ENCODE measurements around the gene REPS1. TPM values are rescaled to one million over a fixed set of nuclear protein-coding genes. Genes with fewer than 3 reads are reported as not detected.
A peak's percentile ranks its signal among the peaks of the same experiment; 100 is the strongest.

Gene REPS1
- total and polyA plus RNA-seq, 11 donors: 16.3 to 65.8 (median 38.3) TPM

DNA sequence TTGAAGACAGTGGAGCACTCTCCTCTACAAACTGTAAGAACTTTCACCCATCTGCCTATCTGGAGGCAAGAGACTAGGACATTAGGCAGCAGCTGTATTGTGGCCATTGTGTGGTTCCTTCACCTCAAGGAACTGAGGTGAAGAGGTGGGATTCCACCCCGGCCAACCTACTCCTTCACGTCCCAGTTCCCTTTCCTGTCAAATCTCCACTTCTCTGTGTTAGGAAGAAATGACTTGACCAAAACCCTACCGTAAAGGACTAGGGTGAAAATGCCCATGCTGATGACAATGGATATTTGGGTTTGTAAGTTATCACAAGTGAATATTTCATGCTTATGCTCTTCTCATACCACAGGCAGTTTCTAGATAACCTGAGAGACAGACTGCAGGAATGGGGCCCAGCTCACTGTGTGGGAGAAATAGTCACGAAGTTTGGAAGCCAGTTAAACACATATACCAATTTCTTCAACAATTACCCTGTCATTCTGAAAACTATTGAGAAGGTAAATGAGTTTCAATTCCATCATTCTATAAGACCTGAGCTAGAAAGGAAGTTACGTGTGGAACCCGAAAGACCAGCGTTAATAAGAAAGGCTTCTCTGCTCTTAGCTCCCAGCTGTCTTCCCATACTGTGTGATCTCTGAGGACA is 105.6 kb downstream of the REPS1 start:
- intact Hi-C loops (cut with DNase I): no loop called here
- Histone ChIP-seq H3K4me3 (no peak overlapping the region), H3K27me3 (no peaks in the 10 kb centered on the region), H3K4me1 (no peaks in the 10 kb centered on the region), H3K27ac (no peak overlapping the region), H3K9me3 (no peaks in the 10 kb centered on the region), H3K36me3 (no peaks in the 10 kb centered on the region)
- DNase-seq (no peak), ATAC-seq (peak in 1 of 4 donors; percentile 9)
- 85 to 89% (median 88%) methylated on average over 7 of the region's 7 CpGs for WGBS, 4 donors
- TF ChIP-seq POLR2A (IDR thresholded peaks at IDR 0.05): no peak
- TF ChIP-seq, protein P1, sequence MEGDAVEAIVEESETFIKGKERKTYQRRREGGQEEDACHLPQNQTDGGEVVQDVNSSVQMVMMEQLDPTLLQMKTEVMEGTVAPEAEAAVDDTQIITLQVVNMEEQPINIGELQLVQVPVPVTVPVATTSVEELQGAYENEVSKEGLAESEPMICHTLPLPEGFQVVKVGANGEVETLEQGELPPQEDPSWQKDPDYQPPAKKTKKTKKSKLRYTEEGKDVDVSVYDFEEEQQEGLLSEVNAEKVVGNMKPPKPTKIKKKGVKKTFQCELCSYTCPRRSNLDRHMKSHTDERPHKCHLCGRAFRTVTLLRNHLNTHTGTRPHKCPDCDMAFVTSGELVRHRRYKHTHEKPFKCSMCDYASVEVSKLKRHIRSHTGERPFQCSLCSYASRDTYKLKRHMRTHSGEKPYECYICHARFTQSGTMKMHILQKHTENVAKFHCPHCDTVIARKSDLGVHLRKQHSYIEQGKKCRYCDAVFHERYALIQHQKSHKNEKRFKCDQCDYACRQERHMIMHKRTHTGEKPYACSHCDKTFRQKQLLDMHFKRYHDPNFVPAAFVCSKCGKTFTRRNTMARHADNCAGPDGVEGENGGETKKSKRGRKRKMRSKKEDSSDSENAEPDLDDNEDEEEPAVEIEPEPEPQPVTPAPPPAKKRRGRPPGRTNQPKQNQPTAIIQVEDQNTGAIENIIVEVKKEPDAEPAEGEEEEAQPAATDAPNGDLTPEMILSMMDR (IDR thresholded peaks at IDR 0.05): no peak

DNA sequence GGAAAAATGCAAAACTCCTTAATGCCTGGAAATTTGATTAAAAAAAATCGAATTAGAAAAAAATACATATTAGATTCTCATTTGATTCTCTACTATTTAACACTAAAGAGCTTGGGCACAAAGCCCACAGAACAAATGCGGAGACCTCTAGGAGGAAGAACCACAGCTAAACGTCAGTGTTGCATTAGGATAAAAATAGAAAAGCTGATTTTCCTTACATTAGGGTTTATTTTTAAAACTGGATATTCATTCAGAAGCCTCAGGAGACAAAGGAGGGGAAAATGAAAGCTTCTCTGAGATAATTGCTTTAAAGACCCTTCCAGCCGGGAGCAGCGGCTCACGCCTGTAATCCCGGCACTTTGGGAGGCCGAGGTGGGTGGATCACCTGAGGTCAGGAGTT is 114.9 kb downstream of the REPS1 start:
- peaks cover 0 to 41% (median 16%) of the 10 kb centered on the region in 12 donors for H3K4me1 ChIP-seq
- no peaks in the 10 kb centered on the region for H3K36me3 ChIP-seq
- WGBS, 4 donors: 56 to 66% (median 62%) methylated on average over 8 of the region's 8 CpGs
- ATAC-seq: no peak
- intact Hi-C loops (cut with DNase I): loop anchor here in 1 of 10 donors (5.0 kb wide), 1 partner anchor 36 kb away; no protein-coding TSS in a partner anchor
- peak overlapping the region in 10 of 12 donors; percentile 8 to 78 (median 52) for H3K27ac ChIP-seq
- no peaks in the 10 kb centered on the region for H3K27me3 ChIP-seq
- TF ChIP-seq, protein P1 (IDR thresholded peaks at IDR 0.05): no peak
- TF ChIP-seq POLR2A (IDR thresholded peaks at IDR 0.05): no peak
- H3K4me3 ChIP-seq: no peak overlapping the region
- H3K9me3 ChIP-seq: no peaks in the 10 kb centered on the region
- DNase-seq: no peak

DNA sequence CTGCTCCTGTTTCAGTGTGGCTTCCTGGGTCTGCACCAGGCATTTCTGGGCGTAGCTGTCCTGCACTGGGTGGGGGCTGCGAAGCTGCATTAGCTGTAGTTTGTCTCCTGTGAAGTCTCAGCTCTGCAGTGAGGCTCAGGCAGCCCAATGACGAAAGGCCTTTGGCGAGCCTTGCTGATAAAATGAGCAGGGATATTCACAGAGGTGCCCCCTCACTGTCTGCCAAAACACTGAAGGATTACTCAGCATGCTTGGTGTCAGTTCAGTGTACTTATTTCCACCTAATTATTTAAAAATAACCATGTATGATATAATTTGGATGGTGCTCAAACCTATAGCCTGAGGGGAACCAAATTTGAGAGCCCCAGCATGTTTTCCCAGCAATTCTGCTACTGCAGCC is 118.7 kb downstream of the REPS1 start:
- DNase-seq (peak; percentile 54 to 87 (median 68)), ATAC-seq (peak; percentile 78 to 95 (median 88))
- intact Hi-C loops (cut with DNase I): loop anchor here in 1 of 10 donors (5.0 kb wide), 1 partner anchor 37 kb away; no protein-coding TSS in a partner anchor
- TF ChIP-seq, protein P1 (IDR thresholded peaks at IDR 0.05): no peak
- no peak for TF ChIP-seq POLR2A (IDR thresholded peaks at IDR 0.05)
- Histone ChIP-seq H3K27ac (peak overlapping the region; percentile 25 to 89 (median 78)), H3K4me3 (no peak overlapping the region), H3K9me3 (no peaks in the 10 kb centered on the region), H3K27me3 (no peaks in the 10 kb centered on the region), H3K4me1 (peaks cover 0 to 44% (median 14%) of the 10 kb centered on the region in 12 donors), H3K36me3 (no peaks in the 10 kb centered on the region)
- 35 to 48% (median 41%) methylated on average over 4 of the region's 4 CpGs for WGBS, 4 donors

DNA sequence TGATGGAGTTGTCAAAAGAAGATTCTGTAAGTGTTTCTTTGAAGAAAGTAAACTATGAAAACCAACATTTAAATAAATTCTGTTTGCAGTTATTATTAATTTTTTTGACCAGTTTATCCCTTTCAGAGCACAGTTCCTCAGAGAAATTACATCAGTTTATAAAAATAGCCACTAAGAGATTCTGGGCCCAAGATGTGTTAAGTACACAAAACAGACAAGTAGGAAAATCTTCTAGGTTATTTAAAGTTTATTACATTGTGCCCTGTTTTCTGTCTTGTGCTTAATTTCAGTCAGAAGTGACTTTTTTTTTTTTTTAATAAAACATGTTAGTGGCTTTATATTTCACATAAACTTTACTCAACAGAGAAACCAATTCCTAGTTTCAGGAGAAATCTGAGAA is 119.9 kb downstream of the REPS1 start:
- ATAC-seq: no peak
- TF ChIP-seq, protein P1 (IDR thresholded peaks at IDR 0.05): no peak
- peak overlapping the region in 11 of 12 donors; percentile 25 to 89 (median 79) for H3K27ac ChIP-seq

More for the DNA sequence above, 119.9 kb downstream of the REPS1 start:
- intact Hi-C loops (cut with DNase I): loop anchor here in 1 of 10 donors (5.0 kb wide), 1 partner anchor 36 kb away; no protein-coding TSS in a partner anchor
- H3K4me1 ChIP-seq: peaks cover 0 to 45% (median 16%) of the 10 kb centered on the region in 12 donors
- no peaks in the 10 kb centered on the region for H3K36me3 ChIP-seq
- DNase-seq: no peak
- H3K27me3 ChIP-seq: no peaks in the 10 kb centered on the region
- H3K4me3 ChIP-seq: no peak overlapping the region
- no peaks in the 10 kb centered on the region for H3K9me3 ChIP-seq
